Amygdala (tissue), 56 donors: ENCODE measurements around the gene SERPINE2.
"Not testable (repeated sequence)": the region's sequence is repeated elsewhere in the genome, so short reads cannot be mapped to it uniquely, and the experiment has no call there.

Experiments used
- DNase-seq, 56 donors: peaks; one replicate each; lab custom pipeline; 2025; lab: John Stamatoyannopoulos, UW

The SERPINE2 gene

GRCh38 chr2:223945755-223946154, 93.3 kb downstream of the SERPINE2 start:
- DNase-seq: no peak

- peak in 55 of 56 donors; percentile 37 to 94 (median 83) for DNase-seq
Measured at GRCh38 chr2:223944703-223945531, 94.2 kb downstream of the SERPINE2 start, which contains the start of gene WDFY1. WDFY1 (minus strand) TSS chr2:223945335; CDS start chr2:223945284, 51 bp downstream.

GRCh38 chr2:223944166-223944702, 94.9 kb downstream of the SERPINE2 start:
- peak in 37 of 56 donors; percentile 6 to 62 (median 27) for DNase-seq

GRCh38 chr2:223943561-223944008, 95.5 kb downstream of the SERPINE2 start:
- DNase-seq: peak in 21 of 56 donors; percentile 5 to 52 (median 22)

- no peak for DNase-seq
Measured at GRCh38 chr2:223943135-223943534, 96.0 kb downstream of the SERPINE2 start.

- no peak for DNase-seq
Measured at GRCh38 chr2:223941579-223942277, 97.4 kb downstream of the SERPINE2 start.

GRCh38 chr2:223939438-223939837, 99.6 kb downstream of the SERPINE2 start:
- DNase-seq: not testable (repeated sequence)

- no peak for DNase-seq
Measured at GRCh38 chr2:223937535-223937934, 101.6 kb downstream of the SERPINE2 start.

GRCh38 chr2:223936862-223937326, 102.2 kb downstream of the SERPINE2 start:
- no peak for DNase-seq

- DNase-seq: no peak
Measured at GRCh38 chr2:223935459-223936125, 103.5 kb downstream of the SERPINE2 start.

GRCh38 chr2:223934870-223935269, 104.2 kb downstream of the SERPINE2 start:
- no peak for DNase-seq

- DNase-seq: peak in 2 of 56 donors; percentile 2 to 12
Measured at GRCh38 chr2:223932816-223933800, 106.0 kb downstream of the SERPINE2 start.

GRCh38 chr2:223930103-223930976, 108.7 kb downstream of the SERPINE2 start:
- DNase-seq: peak in 55 of 56 donors; percentile 9 to 90 (median 69)

GRCh38 chr2:223929571-223930102, 109.4 kb downstream of the SERPINE2 start:
- DNase-seq: no peak

- no peak for DNase-seq
Measured at GRCh38 chr2:223928113-223929006, 110.7 kb downstream of the SERPINE2 start.

GRCh38 chr2:223925106-223925505, 114.0 kb downstream of the SERPINE2 start:
- no peak for DNase-seq
